Renal cortex interstitium (tissue), 11 donors: ENCODE measurements around the gene SERP1. TPM values are rescaled to one million over a fixed set of nuclear protein-coding genes. Genes with fewer than 3 reads are reported as not detected.
"Not testable (repeated sequence)": the region's sequence is repeated elsewhere in the genome, so short reads cannot be mapped to it uniquely, and the experiment has no call there.

ENCODE experiments used
- DNase-seq, 11 donors: peaks; one replicate each; pipeline ENCODE4 v3.0.0-alpha.2; 2013; ENCODE audit warnings: low read depth in 9 of 11, low spot score in 4 of 11; ENCODE audit errors: extremely low read depth in 1 of 11
- polyA plus RNA-seq, 3 donors: library from polyadenylated mRNA; unstranded; fragments of 120-200 nt; gene quantifications; one replicate each; pipeline ENCODE4 v1.2.1, GENCODE V29; 2013; ENCODE audit not compliant: insufficient read length in 3 of 3

SERP1 gene
- polyA plus RNA-seq, 3 donors, result 119 to 134 (median 125) TPM

DNA sequence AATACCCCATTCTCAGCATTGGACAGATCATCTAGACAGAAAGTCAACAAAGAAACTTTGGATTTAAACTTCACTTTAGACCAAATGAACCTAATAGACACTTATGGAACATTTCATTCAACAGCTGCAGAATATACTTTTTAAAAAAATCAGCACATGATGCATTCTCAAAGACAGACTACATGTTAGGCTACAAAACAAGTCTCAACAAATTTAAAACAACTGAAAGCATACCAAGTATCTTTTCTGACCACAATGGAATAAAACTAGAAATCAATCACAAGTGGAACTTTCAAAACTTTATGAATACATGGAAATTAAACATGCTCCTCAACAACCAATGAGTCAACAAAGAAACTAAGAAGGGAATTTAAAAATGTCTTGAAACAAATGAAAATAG lies 37.9 kb downstream of the SERP1 start:
- no peak for DNase-seq

DNA sequence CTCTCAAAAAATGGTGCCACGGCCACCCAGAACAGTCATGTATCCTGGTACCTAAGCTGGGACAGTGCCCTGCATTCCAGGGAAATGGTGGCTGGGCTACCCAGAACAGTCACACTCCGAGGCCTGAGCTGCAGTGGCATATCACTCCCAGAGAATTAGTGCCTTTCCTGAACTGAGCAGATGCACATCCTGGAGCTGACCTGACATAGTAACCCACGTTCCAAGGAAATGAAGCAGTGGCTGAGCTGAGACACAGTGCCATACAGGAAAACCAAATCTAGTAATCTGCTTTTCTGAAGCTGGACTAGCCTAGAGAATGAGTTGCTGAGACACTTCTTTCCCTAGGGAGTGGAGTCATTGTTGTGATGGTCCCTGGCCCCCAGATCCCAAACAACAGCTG lies 41.8 kb downstream of the SERP1 start:
- no peak for DNase-seq

DNA sequence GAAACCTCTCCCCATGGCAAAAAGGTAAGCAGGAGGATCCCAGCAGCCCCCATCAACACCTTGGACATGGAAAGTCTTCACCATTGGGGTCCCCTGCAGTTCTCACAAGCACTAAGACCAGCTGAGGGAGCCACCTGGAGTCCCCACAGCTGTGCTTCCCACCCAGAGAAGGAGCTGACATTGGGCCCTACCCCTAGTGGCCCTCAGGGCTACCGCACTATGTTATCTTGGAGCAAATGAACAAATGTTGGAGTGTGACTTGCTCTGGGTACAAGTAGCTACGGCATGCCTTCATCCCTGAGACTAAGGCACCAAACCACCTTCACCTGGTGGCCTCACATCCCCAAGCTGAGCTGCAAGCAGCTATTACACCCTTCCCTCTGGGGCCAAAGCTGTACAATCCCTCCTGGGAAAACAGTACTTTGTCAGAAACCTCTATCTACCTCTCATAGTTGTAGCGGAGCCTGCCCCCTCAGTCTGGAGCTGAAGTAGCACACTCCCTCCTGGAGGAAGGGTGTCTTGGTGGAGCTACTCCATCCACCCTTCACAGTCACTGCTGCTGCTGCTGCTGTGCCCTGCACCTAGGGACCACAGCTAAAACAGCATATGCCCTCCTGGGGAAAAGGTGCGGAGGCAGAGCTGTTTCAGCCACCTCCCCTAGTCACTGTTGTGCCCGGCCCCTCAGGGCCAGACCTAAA lies 42.7 kb downstream of the SERP1 start:
- DNase-seq, result no peak

GRCh38 chr3:150500960-150501359 lies 45.3 kb downstream of the SERP1 start:
- DNase-seq, result not testable (repeated sequence)

DNA sequence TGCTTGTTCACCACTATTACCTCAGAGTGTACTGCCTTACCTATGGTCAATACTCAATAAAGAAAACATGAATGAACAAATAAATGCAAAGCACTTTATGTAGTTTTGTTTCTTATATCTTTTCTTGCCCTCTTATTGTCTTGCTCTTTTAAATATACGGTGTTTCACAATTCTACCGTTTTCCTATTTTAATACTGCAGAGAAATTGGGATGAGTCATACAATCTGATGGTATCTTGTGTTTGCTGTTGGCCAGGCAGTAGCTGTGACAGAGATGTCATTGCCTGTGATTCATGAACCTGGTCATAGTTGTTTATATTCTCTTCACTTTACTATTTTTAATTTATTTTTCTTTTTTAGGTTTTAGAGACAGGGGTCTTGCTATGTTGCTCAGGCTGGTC lies 48.3 kb downstream of the SERP1 start:
- no peak for DNase-seq

DNA sequence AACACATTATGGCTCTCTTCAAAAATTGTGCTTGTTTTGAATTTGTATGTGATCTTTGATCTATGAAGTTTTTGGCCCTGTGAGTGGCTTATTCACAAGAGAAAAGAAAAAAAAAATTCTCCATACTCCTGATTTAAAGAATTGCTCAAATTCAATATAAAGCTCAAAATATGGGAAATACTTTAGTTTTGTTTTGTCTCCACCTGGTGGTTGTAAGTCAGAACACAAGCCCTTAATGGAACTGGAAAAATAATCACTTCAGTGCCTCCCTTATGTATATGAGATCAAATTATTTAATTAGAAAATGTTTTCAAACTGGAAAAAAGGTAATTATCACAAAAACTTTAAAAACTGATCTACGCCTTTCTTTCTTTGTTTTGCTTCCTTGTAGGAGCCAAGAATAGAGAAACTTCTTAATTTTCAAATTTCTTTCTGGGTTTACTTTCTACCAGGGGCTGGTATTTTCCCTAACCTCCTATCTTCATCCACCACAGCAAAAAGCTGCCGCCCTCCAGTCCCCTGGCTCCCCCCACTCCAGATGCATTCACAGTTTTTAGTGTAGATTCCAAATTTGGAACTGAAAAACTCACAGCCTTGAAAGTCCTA lies 50.6 kb downstream of the SERP1 start:
- DNase-seq, result peak in 10 of 11 donors; percentile 13 to 48 (median 44)

DNA sequence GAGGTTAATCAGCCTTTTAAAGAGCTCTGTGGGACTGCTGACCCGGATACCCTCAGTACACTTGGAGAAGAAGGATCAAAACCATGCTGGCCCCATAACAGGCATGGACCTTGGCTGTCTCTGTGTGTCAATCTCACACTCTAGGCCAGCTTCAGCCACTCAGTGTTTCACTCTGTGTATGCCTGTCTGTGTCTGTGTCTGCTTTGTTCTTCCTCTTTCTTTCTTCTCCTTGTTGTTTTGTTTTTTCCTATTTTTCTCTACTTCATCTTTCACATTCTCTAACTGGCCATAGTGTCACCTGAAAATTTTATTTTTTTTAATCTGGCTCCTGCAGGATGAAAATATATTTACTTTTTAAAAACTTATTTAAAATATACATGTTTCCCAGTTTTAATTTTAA lies 51.1 kb downstream of the SERP1 start:
- DNase-seq, result no peak

DNA sequence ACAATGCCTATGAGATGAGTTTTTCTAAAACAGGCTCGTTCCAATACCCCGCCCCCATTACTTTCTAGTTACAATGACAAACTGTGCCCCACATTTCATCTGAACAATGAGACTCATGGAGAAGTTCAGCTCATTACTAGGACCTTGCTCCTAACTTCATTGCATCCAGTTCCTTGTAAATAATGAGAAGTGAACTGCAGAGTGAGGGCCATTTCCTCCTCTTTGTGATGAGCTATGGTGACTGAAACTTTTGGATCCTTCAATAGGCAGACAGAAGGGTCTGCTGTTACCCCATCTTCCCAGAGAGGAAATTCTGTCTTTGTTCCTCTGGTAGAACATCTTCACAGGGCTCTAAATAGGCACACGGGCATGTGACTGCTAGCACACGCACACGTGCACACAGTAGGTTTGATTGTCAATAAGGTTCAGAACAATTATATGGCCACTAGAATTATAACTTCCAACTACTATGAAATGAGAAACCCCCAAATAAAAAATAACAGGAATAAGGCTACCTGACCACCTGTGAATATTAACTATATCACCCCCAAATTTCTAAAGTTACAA lies 51.8 kb downstream of the SERP1 start:
- no peak for DNase-seq

Other genes with a start within 250 kb of the SERP1 start
- 10 to 100 TPM; 54.6 to 66.8 (median 62.0) TPM for gene TSC22D2, start 138.2 kb downstream of the SERP1 start, polyA plus RNA-seq
- 100 to 1,000 TPM; 133 to 189 (median 185) TPM for gene EIF2A, start 291 bp upstream of the SERP1 start, polyA plus RNA-seq
- 100 to 1,000 TPM; 107 to 129 (median 107) TPM for gene SELENOT, start 56.8 kb upstream of the SERP1 start, polyA plus RNA-seq
- gene ERICH6, start 157.4 kb upstream of the SERP1 start, polyA plus RNA-seq, result 1 to 10 TPM in 1 of 3 donors, under 1 TPM in 2; 0.59 to 1.8 (median 0.78) TPM
- gene SIAH2, start 216.7 kb upstream of the SERP1 start, polyA plus RNA-seq, result 10 to 100 TPM; 17.9 to 18.8 (median 18.4) TPM